OCI-LY3 (cell line): ENCODE data around the gene DAAM2.

ENCODE experiments used
- H2AFZ ChIP-seq: fragments of 200-600, 300-600 bp; shearing (Covaris generic); 2 replicates; pipeline ENCODE4 v1.6.0; 2014; ENCODE audit warnings: antibody characterized with exemption, low read depth, low read length
- H3K27ac ChIP-seq: fragments of 200-600, 300-600 bp; sonication (generic); 2 replicates; pipeline ENCODE4 v1.5.1; 2014; ENCODE audit warnings: mild to moderate bottlenecking, low read length, moderate library complexity, mixed read lengths
- H3K27me3 ChIP-seq: fragments of 200-600, 300-600 bp; sonication (generic); 2 replicates; pipeline ENCODE4 v1.6.1; 2014; ENCODE audit warnings: low read depth, low read length, mixed read lengths
- H3K36me3 ChIP-seq: fragments of 200-600, 300-600 bp; sonication (generic); replicated peaks from 2 replicates; pipeline ENCODE3; 2014; ENCODE audit warnings: low read depth, low read length, mixed read lengths
- H3K4me1 ChIP-seq: fragments of 300-600, 200-600 bp; sonication (generic); 2 replicates; pipeline ENCODE4 v1.6.1; 2014; ENCODE audit warnings: low read length, mixed read lengths
- H3K4me2 ChIP-seq: fragments of 200-600, 300-600 bp; sonication (generic); 2 replicates; pipeline ENCODE4 v1.6.1; 2014; ENCODE audit warnings: low read length, mixed read lengths
- H3K4me3 ChIP-seq: fragments of 300-600, 200-600 bp; sonication (generic); 2 replicates; pipeline ENCODE4 v1.5.1; 2014; ENCODE audit warnings: antibody characterized with exemption, mild to moderate bottlenecking, low read length, moderate library complexity
- H3K79me2 ChIP-seq: fragments of 300-600, 200-600 bp; shearing (Covaris generic); 2 replicates; pipeline ENCODE4 v1.6.1; 2014; ENCODE audit warnings: mild to moderate bottlenecking, low read length, mixed read lengths
- H3K9ac ChIP-seq: fragments of 300-600, 200-600 bp; shearing (Covaris generic); 2 replicates; pipeline ENCODE4 v1.6.0; 2014; ENCODE audit warnings: mild to moderate bottlenecking, low read length, moderate library complexity
- H3K9me3 ChIP-seq: fragments of 200-600, 300-600 bp; shearing (Covaris generic); 2 replicates; pipeline ENCODE4 v1.6.1; 2014; ENCODE audit warnings: low read length, mixed read lengths; ENCODE audit not compliant: insufficient read depth
- H4K20me1 ChIP-seq: fragments of 200-600, 300-600 bp; sonication (generic); 2 replicates; pipeline ENCODE4 v1.6.1; 2016; ENCODE audit warnings: low read length, mixed read lengths; ENCODE audit not compliant: insufficient read depth
- EZH2phosphoT487 ChIP-seq: fragments of 200-600 bp; shearing (Covaris generic); IDR thresholded peaks from 2 replicates; pipeline ENCODE4 v1.6.1; 2018; ENCODE audit warnings: antibody characterized with exemption, mixed run types, low read depth
- TF ChIP-seq, protein P1 (sequence below): fragments of 200-600, 300-600 bp; sonication (generic); IDR thresholded peaks from 2 replicates; pipeline ENCODE4 v1.5.1; 2014; ENCODE audit warnings: antibody characterized with exemption, low read length, low read depth

The DAAM2 gene

DNA sequence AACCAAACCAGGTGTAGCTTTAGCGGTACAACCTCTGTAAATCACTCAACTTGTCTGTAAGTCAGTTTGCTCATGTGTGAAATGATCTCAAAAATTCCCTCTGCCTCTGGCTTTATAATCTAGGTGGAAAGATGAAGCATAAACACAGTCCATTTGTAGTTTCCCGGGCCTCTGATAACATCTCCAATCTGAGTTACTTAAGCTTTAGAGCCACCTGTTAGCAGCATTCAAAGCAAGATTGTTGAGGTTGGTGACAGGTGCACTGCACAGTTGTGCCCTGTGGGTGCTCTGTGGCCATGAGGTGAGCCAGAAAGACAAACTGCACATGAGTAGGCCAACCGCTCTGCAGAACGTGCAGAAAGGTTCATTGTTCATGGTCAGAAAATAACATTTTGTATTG, 88.4 kb downstream of the DAAM2 start:
- Histone ChIP-seq H3K4me3 (no peak overlapping the region), H3K27ac (no peak overlapping the region), H3K79me2 (no peaks in the 10 kb centered on the region), H3K4me1 (no peaks in the 10 kb centered on the region), H3K27me3 (no peaks in the 10 kb centered on the region), H2AFZ (no peak overlapping the region), H4K20me1 (no peaks in the 10 kb centered on the region), H3K9me3 (no peaks in the 10 kb centered on the region), H3K9ac (no peak overlapping the region), H3K36me3 (no peaks in the 10 kb centered on the region), H3K4me2 (no peak overlapping the region)
- TF ChIP-seq, protein P1, sequence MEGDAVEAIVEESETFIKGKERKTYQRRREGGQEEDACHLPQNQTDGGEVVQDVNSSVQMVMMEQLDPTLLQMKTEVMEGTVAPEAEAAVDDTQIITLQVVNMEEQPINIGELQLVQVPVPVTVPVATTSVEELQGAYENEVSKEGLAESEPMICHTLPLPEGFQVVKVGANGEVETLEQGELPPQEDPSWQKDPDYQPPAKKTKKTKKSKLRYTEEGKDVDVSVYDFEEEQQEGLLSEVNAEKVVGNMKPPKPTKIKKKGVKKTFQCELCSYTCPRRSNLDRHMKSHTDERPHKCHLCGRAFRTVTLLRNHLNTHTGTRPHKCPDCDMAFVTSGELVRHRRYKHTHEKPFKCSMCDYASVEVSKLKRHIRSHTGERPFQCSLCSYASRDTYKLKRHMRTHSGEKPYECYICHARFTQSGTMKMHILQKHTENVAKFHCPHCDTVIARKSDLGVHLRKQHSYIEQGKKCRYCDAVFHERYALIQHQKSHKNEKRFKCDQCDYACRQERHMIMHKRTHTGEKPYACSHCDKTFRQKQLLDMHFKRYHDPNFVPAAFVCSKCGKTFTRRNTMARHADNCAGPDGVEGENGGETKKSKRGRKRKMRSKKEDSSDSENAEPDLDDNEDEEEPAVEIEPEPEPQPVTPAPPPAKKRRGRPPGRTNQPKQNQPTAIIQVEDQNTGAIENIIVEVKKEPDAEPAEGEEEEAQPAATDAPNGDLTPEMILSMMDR: no peak
- TF ChIP-seq EZH2phosphoT487: no peak

GRCh38 chr6:39881851-39882530, 89.8 kb downstream of the DAAM2 start:
- no peaks in the 10 kb centered on the region for H4K20me1 ChIP-seq
- H3K36me3 ChIP-seq: no peaks in the 10 kb centered on the region
- H3K9ac ChIP-seq: no peak overlapping the region
- no peak overlapping the region for H3K4me2 ChIP-seq
- no peak for TF ChIP-seq EZH2phosphoT487
- TF ChIP-seq, protein P1: no peak
- no peaks in the 10 kb centered on the region for H3K4me1 ChIP-seq
- no peak overlapping the region for H3K4me3 ChIP-seq
- H2AFZ ChIP-seq: no peak overlapping the region
- H3K79me2 ChIP-seq: no peaks in the 10 kb centered on the region
- H3K27ac ChIP-seq: no peak overlapping the region
- H3K9me3 ChIP-seq: no peaks in the 10 kb centered on the region
- 0 out of 2 replicates have a peak, but pooled peaks cover 5% of the 10 kb centered on the region for H3K27me3 ChIP-seq

- no peaks in the 10 kb centered on the region for H3K4me1 ChIP-seq
- H3K4me2 ChIP-seq: no peak overlapping the region
- no peaks in the 10 kb centered on the region for H3K36me3 ChIP-seq
- no peak overlapping the region for H2AFZ ChIP-seq
- peaks cover 9% of the 10 kb centered on the region; the same call in 1 of the 2 replicates for H3K27me3 ChIP-seq
- H3K9ac ChIP-seq: no peak overlapping the region
- no peak for TF ChIP-seq EZH2phosphoT487
- TF ChIP-seq, protein P1: no peak
- H3K9me3 ChIP-seq: no peaks in the 10 kb centered on the region
- no peaks in the 10 kb centered on the region for H3K79me2 ChIP-seq
- H3K27ac ChIP-seq: no peak overlapping the region
- H4K20me1 ChIP-seq: no peaks in the 10 kb centered on the region
- no peak overlapping the region for H3K4me3 ChIP-seq
Observed at GRCh38 chr6:39882531-39882899, 90.3 kb downstream of the DAAM2 start.

- Histone ChIP-seq H2AFZ (no peak overlapping the region), H3K9me3 (no peaks in the 10 kb centered on the region), H3K27me3 (peaks cover 29% of the 10 kb centered on the region), H3K9ac (no peak overlapping the region), H3K36me3 (no peaks in the 10 kb centered on the region), H3K4me3 (no peak overlapping the region), H3K79me2 (no peaks in the 10 kb centered on the region), H4K20me1 (no peaks in the 10 kb centered on the region), H3K4me1 (no peaks in the 10 kb centered on the region), H3K4me2 (no peak overlapping the region), H3K27ac (no peak overlapping the region)
- no peak for TF ChIP-seq EZH2phosphoT487
- TF ChIP-seq, protein P1: no peak
Observed at GRCh38 chr6:39884696-39885095, 92.5 kb downstream of the DAAM2 start.
